Endothelial cell of umbilical vein (primary cell): ENCODE measurements around the gene SV2C. TPM values are rescaled to one million over a fixed set of nuclear protein-coding genes. Genes with fewer than 3 reads are reported as not detected.

ENCODE experiments used
- BruUV-seq: library from RNA; stranded (reverse); fragments of 400-500 nt; replicated peaks from 2 replicates; lab custom pipeline; 2021; lab: Mats Ljungman, UMichigan
- CTCF ChIA-PET: fragments of 300-600, 350-600 bp; sonication (Branson Sonifier 250); formaldehyde crosslinking; loops from one replicate; lab custom pipeline; 2021; ENCODE audit warnings: antibody characterized with exemption, inconsistent platforms; lab: Charles Lee
- POLR2A ChIA-PET: fragments of 300-600, 350-600 bp; sonication (Branson Sonifier 250); formaldehyde crosslinking; loops from one replicate; lab custom pipeline; 2021; ENCODE audit warnings: antibody characterized with exemption, inconsistent platforms; lab: Charles Lee
- DNase-seq: peaks from one replicate; pipeline ENCODE4 v3.0.0-alpha.2; 2011; ENCODE audit warnings: low read depth, low spot score
- FAIRE-seq: peaks from 2 replicates; lab custom pipeline; 2011; peaks lifted over from hg19 to GRCh38; lab: Jason Lieb, UNC
- H2AFZ ChIP-seq: 2 replicates; pipeline ENCODE4 v1.6.0; 2012; ENCODE audit warnings: low read depth, low read length, control low read depth, inconsistent platforms
- H3K27ac ChIP-seq: 2 replicates; pipeline ENCODE4 v1.5.1; 2011; ENCODE audit warnings: low read depth, mild to moderate bottlenecking, control low read depth, low read length, moderate library complexity; ENCODE audit not compliant: insufficient read depth
- H3K27me3 ChIP-seq, 2 experiments: 2 replicates each; pipeline versions ENCODE4 v1.6.0 to v1.6.1; 2011; ENCODE audit warnings: low read length in 2 of 2, mixed read lengths in 1 of 2; ENCODE audit not compliant: control insufficient read depth in 2 of 2, insufficient read depth in 2 of 2
- H3K36me3 ChIP-seq, 2 experiments: 2 replicates in 1 of 2; 3 replicates in 1 of 2; pipeline ENCODE4 v1.5.1; 2011; ENCODE audit warnings: low read length in 2 of 2, mild to moderate bottlenecking in 1 of 2, moderate library complexity in 1 of 2; ENCODE audit not compliant: control insufficient read depth in 2 of 2, insufficient read depth in 2 of 2; ENCODE audit errors: extremely low read depth in 1 of 2
- H3K4me1 ChIP-seq: 3 replicates; pipeline ENCODE4 v1.5.1; 2011; ENCODE audit warnings: mild to moderate bottlenecking, low read length; ENCODE audit not compliant: control insufficient read depth, insufficient read depth; ENCODE audit errors: extremely low read depth
- H3K4me2 ChIP-seq: 2 replicates; pipeline ENCODE4 v1.6.1; 2011; ENCODE audit warnings: low read length, control low read depth, mixed read lengths; ENCODE audit not compliant: insufficient read depth
- H3K4me3 ChIP-seq, 3 experiments: fragments of 200-600 bp in 1 of 3; sonication (generic), shearing (Covaris generic) in 1 of 3; replicated peaks in 1 of 3; 2 replicates each; pipeline ENCODE4 v1.5.1; 2011 to 2016; ENCODE audit warnings: control low read depth in 3 of 3, low read length in 3 of 3, mild to moderate bottlenecking in 2 of 3, inconsistent platforms in 1 of 3, low read depth in 1 of 3, moderate library complexity in 1 of 3; ENCODE audit not compliant: insufficient read depth in 1 of 3
- H3K79me2 ChIP-seq: 2 replicates; pipeline ENCODE4 v1.6.0; 2012; ENCODE audit warnings: low read length, inconsistent platforms; ENCODE audit not compliant: control insufficient read depth, insufficient read depth
- H3K9ac ChIP-seq: replicated peaks from 2 replicates; pipeline ENCODE3; 2011; ENCODE audit warnings: low read length, control low read depth; ENCODE audit not compliant: insufficient read depth; ENCODE audit errors: extremely low read depth
- H3K9me1 ChIP-seq: replicated peaks from 3 replicates; pipeline ENCODE4 v1.6.0; 2011; ENCODE audit warnings: mild to moderate bottlenecking, low read length; ENCODE audit not compliant: control insufficient read depth, insufficient read depth; ENCODE audit errors: extremely low read depth
- H3K9me3 ChIP-seq: replicated peaks from 2 replicates; pipeline ENCODE4 v1.5.1; 2012; ENCODE audit warnings: low read length, inconsistent platforms; ENCODE audit not compliant: control insufficient read depth, insufficient read depth
- H4K20me1 ChIP-seq: replicated peaks from 2 replicates; pipeline ENCODE3; 2011; ENCODE audit warnings: mild to moderate bottlenecking, low read length; ENCODE audit not compliant: control insufficient read depth, insufficient read depth; ENCODE audit errors: extremely low read depth
- EZH2 ChIP-seq: IDR thresholded peaks from 2 replicates; pipeline ENCODE4 v1.6.1; 2012; ENCODE audit warnings: borderline replicate concordance, low read depth, mild to moderate bottlenecking, moderate library complexity, low read length, inconsistent platforms; ENCODE audit not compliant: severe bottlenecking
- FOS ChIP-seq: IDR thresholded peaks from 2 replicates; pipeline ENCODE4 v1.6.1; 2011; ENCODE audit warnings: mild to moderate bottlenecking, low read length, moderate library complexity, borderline replicate concordance; ENCODE audit not compliant: insufficient read depth
- GATA2 ChIP-seq: IDR thresholded peaks from 2 replicates; pipeline ENCODE4 v1.7.0; 2011; ENCODE audit warnings: low read depth, mild to moderate bottlenecking, moderate library complexity, mixed read lengths, low read length; ENCODE audit not compliant: insufficient read length, insufficient read depth
- JUN ChIP-seq: IDR thresholded peaks from 2 replicates; pipeline ENCODE4 v1.6.1; 2011; ENCODE audit warnings: borderline replicate concordance, low read depth; ENCODE audit not compliant: insufficient read length, insufficient read depth
- MYC ChIP-seq: IDR thresholded peaks from one replicate; pipeline ENCODE4 v1.6.1; 2011; ENCODE audit warnings: mild to moderate bottlenecking, low read depth, low read length
- POLR2A ChIP-seq: IDR thresholded peaks from 2 replicates; pipeline ENCODE4 v1.6.1; 2012; ENCODE audit warnings: low read depth, mild to moderate bottlenecking, control low read depth, low read length
- POLR2AphosphoS5 ChIP-seq: IDR thresholded peaks from 2 replicates; pipeline ENCODE4 v1.6.1; 2012; ENCODE audit warnings: low read depth, mild to moderate bottlenecking, control low read depth, low read length, moderate library complexity; ENCODE audit not compliant: insufficient read depth
- dilution Hi-C: fragments of 300-500 bp; cut with MboI; formaldehyde crosslinking; loops from one replicate; pipeline ENCODE4 v1.15.0; 2019; ENCODE audit warnings: low sequenced_read_pairs; ENCODE audit not compliant: extremely low pct_ligation_motif_present
- intact Hi-C: fragments of 100-400 bp; cut with micrococcal nuclease; formaldehyde crosslinking; loops from one replicate; pipeline ENCODE4 v1.10.0; 2022
- polyA plus RNA-seq, 4 experiments: library from polyadenylated mRNA; depleted of rRNA in 3 of 4; stranded (reverse) in 3 of 4; unstranded in 1 of 4; fragments of >200 nt; gene quantifications; 2 replicates each; pipeline versions ENCODE4 v1.2.1 to v1.2.3, GENCODE V29; 2011 to 2012; ENCODE audit warnings: missing spikeins in 1 of 4
- total RNA-seq: library from RNA; stranded (reverse); gene quantifications from 2 replicates; pipeline ENCODE4 v1.2.3, GENCODE V29; 2021
- TF ChIP-seq, protein P1 (sequence below): IDR thresholded peaks from 2 replicates; pipeline ENCODE4 v1.6.1; 2011; ENCODE audit not compliant: insufficient read depth, insufficient read length
- TF ChIP-seq, protein P2 (sequence below), 2 donors: IDR thresholded peaks; 1 replicate in 1 of 2; 2 replicates in 1 of 2; pipeline ENCODE4 v1.5.1; 2011; ENCODE audit warnings: low read length in 2 of 2, mild to moderate bottlenecking in 2 of 2, moderate library complexity in 2 of 2, control low read depth in 1 of 2, inconsistent platforms in 1 of 2, low read depth in 1 of 2; ENCODE audit not compliant: insufficient read depth in 1 of 2; ENCODE audit errors: extremely low read depth in 1 of 2

Gene SV2C
- total and polyA plus RNA-seq, 2 donors (not counting 3 experiments of a cell fraction or from before 2014, with no cell fraction given) = not detected

DNA sequence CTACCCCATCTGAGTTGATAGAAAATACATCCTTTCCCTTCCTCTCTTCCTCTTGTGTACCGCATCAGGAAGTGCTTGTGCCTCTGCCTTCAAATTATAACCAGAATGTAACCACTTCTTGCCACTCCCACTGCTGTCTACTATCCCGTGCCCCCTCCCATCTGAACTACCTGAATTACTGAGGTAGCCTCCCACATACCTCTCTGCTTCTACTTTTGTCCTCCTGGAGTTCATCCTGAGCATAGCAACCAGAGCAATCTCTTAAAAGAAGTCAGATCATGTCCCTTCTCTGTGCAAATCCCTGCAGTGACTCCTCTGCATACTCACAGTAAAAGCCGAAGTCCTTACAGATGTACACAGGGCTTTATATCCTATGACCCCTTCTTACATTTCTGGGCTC, 23.0 kb downstream of the SV2C start:
- dilution Hi-C loops = no loop called here
- Histone ChIP-seq H3K27me3 (no peaks in the 10 kb centered on the region), H3K9me3 (no peaks in the 10 kb centered on the region), H3K9me1 (no peaks in the 10 kb centered on the region), H3K4me3 (no peak overlapping the region), H3K4me1 (no peaks in the 10 kb centered on the region), H3K9ac (no peak overlapping the region), H3K36me3 (no peaks in the 10 kb centered on the region), H3K4me2 (no peak overlapping the region), H4K20me1 (no peaks in the 10 kb centered on the region), H2AFZ (no peak overlapping the region), H3K27ac (no peak overlapping the region), H3K79me2 (no peaks in the 10 kb centered on the region)
- FAIRE-seq = no peak
- no peak for DNase-seq
- no peak for TF ChIP-seq POLR2A
- TF ChIP-seq GATA2 = no peak
- TF ChIP-seq FOS = no peak
- TF ChIP-seq MYC = no peak
- TF ChIP-seq EZH2 = no peak
- no peak for TF ChIP-seq POLR2AphosphoS5
- TF ChIP-seq, protein P1, sequence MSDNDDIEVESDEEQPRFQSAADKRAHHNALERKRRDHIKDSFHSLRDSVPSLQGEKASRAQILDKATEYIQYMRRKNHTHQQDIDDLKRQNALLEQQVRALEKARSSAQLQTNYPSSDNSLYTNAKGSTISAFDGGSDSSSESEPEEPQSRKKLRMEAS = no peak
- TF ChIP-seq, protein P2, sequence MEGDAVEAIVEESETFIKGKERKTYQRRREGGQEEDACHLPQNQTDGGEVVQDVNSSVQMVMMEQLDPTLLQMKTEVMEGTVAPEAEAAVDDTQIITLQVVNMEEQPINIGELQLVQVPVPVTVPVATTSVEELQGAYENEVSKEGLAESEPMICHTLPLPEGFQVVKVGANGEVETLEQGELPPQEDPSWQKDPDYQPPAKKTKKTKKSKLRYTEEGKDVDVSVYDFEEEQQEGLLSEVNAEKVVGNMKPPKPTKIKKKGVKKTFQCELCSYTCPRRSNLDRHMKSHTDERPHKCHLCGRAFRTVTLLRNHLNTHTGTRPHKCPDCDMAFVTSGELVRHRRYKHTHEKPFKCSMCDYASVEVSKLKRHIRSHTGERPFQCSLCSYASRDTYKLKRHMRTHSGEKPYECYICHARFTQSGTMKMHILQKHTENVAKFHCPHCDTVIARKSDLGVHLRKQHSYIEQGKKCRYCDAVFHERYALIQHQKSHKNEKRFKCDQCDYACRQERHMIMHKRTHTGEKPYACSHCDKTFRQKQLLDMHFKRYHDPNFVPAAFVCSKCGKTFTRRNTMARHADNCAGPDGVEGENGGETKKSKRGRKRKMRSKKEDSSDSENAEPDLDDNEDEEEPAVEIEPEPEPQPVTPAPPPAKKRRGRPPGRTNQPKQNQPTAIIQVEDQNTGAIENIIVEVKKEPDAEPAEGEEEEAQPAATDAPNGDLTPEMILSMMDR (IDR thresholded peaks at IDR 0.05; ENCODE audit: extremely low read depth in 1 of 2, insufficient read depth in 1 of 2, low read depth in 1 of 2, low read length in 2 of 2) = no peak
- no peak for TF ChIP-seq JUN
- ChIA-PET CTCF (no interaction called here), POLR2A (no interaction called here)
- BruUV-seq = no TSS peak
- intact Hi-C loops = no loop called here
